ENCODE measurements around the gene GAB2.

DNA sequence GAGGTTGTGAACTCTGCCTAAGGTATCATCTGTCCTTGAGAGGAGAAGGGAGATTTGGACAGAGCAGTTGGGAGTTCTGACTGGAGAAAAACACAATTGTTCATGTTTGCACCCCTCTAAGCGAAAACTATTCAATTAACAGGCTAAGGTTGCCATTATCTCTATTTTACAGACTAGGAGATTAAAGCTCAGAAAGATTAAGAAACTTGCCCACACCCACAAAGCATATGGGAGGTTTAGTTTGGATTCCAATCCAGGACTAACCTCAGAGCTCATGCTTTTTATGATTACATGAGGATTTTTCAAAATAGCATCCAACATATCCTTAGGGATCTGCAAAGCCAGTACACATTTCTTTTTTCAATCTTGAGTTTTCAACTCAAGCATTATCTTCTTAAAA lies 22.0 kb downstream of the GAB2 start:
- TF ChIP-seq, protein P1, sequence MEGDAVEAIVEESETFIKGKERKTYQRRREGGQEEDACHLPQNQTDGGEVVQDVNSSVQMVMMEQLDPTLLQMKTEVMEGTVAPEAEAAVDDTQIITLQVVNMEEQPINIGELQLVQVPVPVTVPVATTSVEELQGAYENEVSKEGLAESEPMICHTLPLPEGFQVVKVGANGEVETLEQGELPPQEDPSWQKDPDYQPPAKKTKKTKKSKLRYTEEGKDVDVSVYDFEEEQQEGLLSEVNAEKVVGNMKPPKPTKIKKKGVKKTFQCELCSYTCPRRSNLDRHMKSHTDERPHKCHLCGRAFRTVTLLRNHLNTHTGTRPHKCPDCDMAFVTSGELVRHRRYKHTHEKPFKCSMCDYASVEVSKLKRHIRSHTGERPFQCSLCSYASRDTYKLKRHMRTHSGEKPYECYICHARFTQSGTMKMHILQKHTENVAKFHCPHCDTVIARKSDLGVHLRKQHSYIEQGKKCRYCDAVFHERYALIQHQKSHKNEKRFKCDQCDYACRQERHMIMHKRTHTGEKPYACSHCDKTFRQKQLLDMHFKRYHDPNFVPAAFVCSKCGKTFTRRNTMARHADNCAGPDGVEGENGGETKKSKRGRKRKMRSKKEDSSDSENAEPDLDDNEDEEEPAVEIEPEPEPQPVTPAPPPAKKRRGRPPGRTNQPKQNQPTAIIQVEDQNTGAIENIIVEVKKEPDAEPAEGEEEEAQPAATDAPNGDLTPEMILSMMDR (IDR thresholded peaks at IDR 0.05): no peak
- TF ChIP-seq POLR2A (IDR thresholded peaks at IDR 0.05; ENCODE audit: low read depth): no peak
